T-cell (primary cell): Measurements from ENCODE around the gene MUC15. TPM values are rescaled to one million over a fixed set of nuclear protein-coding genes. Genes with fewer than 3 reads are reported as not detected.
"Not testable (repeated sequence)": the region's sequence is repeated elsewhere in the genome, so short reads cannot be mapped to it uniquely, and the experiment has no call there.

Experiments used
- ATAC-seq, 4 experiments: fragments of 200-7000 bp in 3 of 4; fragments of 150-1000 bp in 1 of 4; cut with Tn5 transposase; replicated peaks in 1 of 4; 1 replicate in 3 of 4; 2 replicates in 1 of 4; pipeline ENCODE4 v1.10.0; 2021; ENCODE audit warnings: moderate library complexity in 3 of 4, mild to moderate bottlenecking in 2 of 4, moderate number of reproducible peaks in 1 of 4
- CTCF ChIA-PET, 2 donors: fragments of 300-600 bp; sonication (Branson Sonifier 250); formaldehyde crosslinking; loops; one replicate each; lab custom pipeline; 2022; ENCODE audit warnings: antibody characterized with exemption in 2 of 2; lab: Charles Lee
- POLR2A ChIA-PET, 2 donors: fragments of 300-600 bp; sonication (Branson Sonifier 250); formaldehyde crosslinking; loops; one replicate each; lab custom pipeline; 2022; ENCODE audit warnings: antibody characterized with exemption in 2 of 2; lab: Charles Lee
- DNase-seq, 35 experiments: peaks; one replicate each; pipeline versions ENCODE4 v3.0.0 to v3.0.0-alpha.2; 2013 to 2023
- H3K27ac ChIP-seq: one replicate; pipeline ENCODE4 v1.5.1; 2013; ENCODE audit warnings: low read length
- H3K27me3 ChIP-seq, 2 experiments: replicated peaks in 1 of 2; 1 replicate in 1 of 2; 2 replicates in 1 of 2; pipeline versions ENCODE4 v1.6.1 to v1.7.0; 2013; ENCODE audit warnings: low read length in 1 of 2, mixed read lengths in 1 of 2; ENCODE audit not compliant: control insufficient read depth in 2 of 2, insufficient read depth in 2 of 2; ENCODE audit errors: extremely low read depth in 1 of 2
- H3K36me3 ChIP-seq, 2 donors: 1 replicate in 1 of 2; 2 replicates in 1 of 2; pipeline versions ENCODE4 v1.6.1 to v1.7.0; 2013; ENCODE audit warnings: low read length in 1 of 2; ENCODE audit not compliant: control insufficient read depth in 2 of 2, insufficient read depth in 1 of 2; ENCODE audit errors: extremely low read depth in 1 of 2
- H3K4me1 ChIP-seq, 2 experiments: 1 replicate in 1 of 2; 2 replicates in 1 of 2; pipeline versions ENCODE4 v1.6.1 to v1.7.0; 2013; ENCODE audit warnings: low read length in 2 of 2, mixed read lengths in 1 of 2; ENCODE audit not compliant: insufficient read depth in 2 of 2, control insufficient read depth in 1 of 2; ENCODE audit errors: extremely low read depth in 1 of 2
- H3K4me3 ChIP-seq, 2 donors: 1 replicate in 1 of 2; 2 replicates in 1 of 2; pipeline versions ENCODE4 v1.5.1 to v1.7.0; 2013; ENCODE audit warnings: mild to moderate bottlenecking in 2 of 2, low read length in 1 of 2, moderate library complexity in 1 of 2; ENCODE audit not compliant: control insufficient read depth in 1 of 2; ENCODE audit errors: extremely low read depth in 1 of 2
- H3K9me3 ChIP-seq: 2 replicates; pipeline ENCODE4 v1.7.0; 2013
- H3K27ac Mint-ChIP-seq, 2 donors: one replicate each; pipeline ENCODE4 v1.8.0; 2020 to 2021; ENCODE audit warnings: mild to moderate bottlenecking in 2 of 2, mixed read lengths in 2 of 2
- H3K27me3 Mint-ChIP-seq, 2 donors: one replicate each; pipeline ENCODE4 v1.8.0; 2021 to 2022; ENCODE audit warnings: mixed read lengths in 2 of 2
- H3K36me3 Mint-ChIP-seq: one replicate; pipeline ENCODE4 v1.8.0; 2021; ENCODE audit warnings: mixed read lengths
- H3K4me1 Mint-ChIP-seq, 3 donors: one replicate each; pipeline ENCODE4 v1.8.0; 2020 to 2022; ENCODE audit warnings: mixed read lengths in 3 of 3, mild to moderate bottlenecking in 1 of 3
- H3K4me3 Mint-ChIP-seq, 3 donors: one replicate each; pipeline ENCODE4 v1.8.0; 2020 to 2022; ENCODE audit warnings: mild to moderate bottlenecking in 3 of 3, mixed read lengths in 3 of 3, moderate library complexity in 3 of 3
- H3K9me3 Mint-ChIP-seq, 3 donors: one replicate each; pipeline ENCODE4 v1.8.0; 2020 to 2022; ENCODE audit warnings: mixed read lengths in 3 of 3
- WGBS: methylation state at CpG from one replicate; pipeline ENCODE4 v1.1.5; 2013; ENCODE audit warnings: missing lambda C conversion rate; ENCODE audit not compliant: insufficient coverage; 5-methylcytosine and 5-hydroxymethylcytosine counted together
- total RNA-seq, 35 experiments: library from RNA in 6 of 35; stranded (reverse) in 6 of 35; fragments of 120-200 nt in 1 of 35; gene quantifications; one replicate each; pipeline versions ENCODE4 v1.2.1 to v1.2.4 and lab custom pipeline; 2013 to 2026

Gene MUC15
- total RNA-seq, 5 donors from 2014 or later (not counting 1 experiment from before 2014, with no cell fraction given), result not detected

DNA sequence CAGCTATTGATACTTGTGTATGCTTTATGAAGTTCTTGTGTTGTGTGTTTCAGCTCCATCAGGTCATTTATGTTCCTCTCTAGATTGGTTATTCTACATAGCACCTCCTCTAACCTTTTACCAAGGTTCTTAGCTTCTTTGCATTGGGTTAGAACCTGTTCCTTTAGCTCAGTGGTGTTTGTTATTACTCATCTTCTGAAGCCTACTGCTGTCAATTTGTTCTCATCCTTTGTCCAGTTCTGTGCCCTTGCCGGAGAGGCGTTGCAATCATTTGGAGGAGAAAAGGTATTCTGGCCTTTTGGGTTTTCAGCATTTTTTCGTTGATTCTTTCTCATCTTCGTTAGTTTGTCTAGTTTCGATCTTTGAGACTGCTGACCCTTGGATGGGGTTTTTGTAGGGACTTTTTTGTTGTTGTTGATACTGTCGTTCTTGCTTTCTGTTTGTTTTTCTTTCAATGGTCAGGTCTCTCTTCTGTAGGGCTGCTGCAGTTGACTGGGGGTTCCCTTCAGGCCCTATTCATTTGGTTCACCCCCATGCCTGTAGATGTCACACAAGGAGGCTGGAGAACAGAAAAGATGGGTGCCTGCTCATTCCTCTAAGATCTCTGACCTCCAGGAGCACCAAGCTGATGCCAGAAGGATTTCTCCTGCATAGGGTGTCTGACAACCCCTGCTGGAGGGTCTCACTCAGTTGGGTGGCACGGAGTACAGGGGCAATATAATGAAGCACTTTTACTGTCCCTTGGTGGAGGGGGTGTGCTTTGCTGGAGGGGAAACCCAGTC lies 35.9 kb upstream of the MUC15 start:
- H3K4me3 Mint-ChIP-seq, result no peak overlapping the region
- CTCF ChIA-PET, result no interaction called here
- Histone ChIP-seq H3K27me3 (no peaks in the 10 kb centered on the region), H3K4me1 (no peaks in the 10 kb centered on the region), H3K4me3 (no peak overlapping the region), H3K27ac (no peak overlapping the region), H3K36me3 (no peaks in the 10 kb centered on the region), H3K9me3 (no peaks in the 10 kb centered on the region)
- no peaks in the 10 kb centered on the region for H3K27me3 Mint-ChIP-seq
- no peaks in the 10 kb centered on the region for H3K4me1 Mint-ChIP-seq
- peaks cover 38 to 41% (median 39%) of the 10 kb centered on the region in 3 donors for H3K9me3 Mint-ChIP-seq
- H3K27ac Mint-ChIP-seq, result no peak overlapping the region
- 82% methylated on average over 6 of the region's 7 CpGs for WGBS
- ATAC-seq, result no peak
- no peaks in the 10 kb centered on the region for H3K36me3 Mint-ChIP-seq
- POLR2A ChIA-PET, result no interaction called here
- no peak for DNase-seq

DNA sequence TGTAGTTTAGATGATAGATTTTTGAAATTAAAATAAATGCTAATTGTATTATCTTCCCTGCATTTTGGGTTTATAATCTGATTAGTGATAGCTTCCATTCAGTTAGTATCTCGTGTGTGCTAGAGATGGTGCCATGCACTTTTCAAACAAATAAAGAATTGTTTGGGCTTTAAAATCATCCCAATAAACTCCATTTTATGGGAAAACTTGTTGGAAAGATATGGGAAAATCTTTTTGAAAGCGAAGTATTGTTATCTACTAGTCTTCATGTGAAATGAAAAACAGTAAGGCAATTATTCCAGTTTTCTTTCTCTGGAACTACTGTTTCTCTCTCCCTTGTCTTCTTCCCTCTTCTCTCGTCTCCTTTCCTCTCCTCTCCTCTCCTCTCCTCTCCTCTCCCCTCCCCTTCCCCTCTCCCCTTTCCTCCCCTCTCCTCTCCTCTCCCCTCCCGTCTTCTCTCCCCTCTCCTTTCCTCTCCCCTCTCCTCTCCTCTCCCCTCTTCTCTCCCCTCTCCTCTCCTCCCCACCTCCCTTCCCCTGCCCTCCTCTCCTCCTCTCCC lies 27.9 kb upstream of the MUC15 start:
- POLR2A ChIA-PET, result no interaction called here
- H3K4me3 Mint-ChIP-seq, result no peak overlapping the region
- no CpG with 5 or more reads among the region's 4 CpGs for WGBS

DNA sequence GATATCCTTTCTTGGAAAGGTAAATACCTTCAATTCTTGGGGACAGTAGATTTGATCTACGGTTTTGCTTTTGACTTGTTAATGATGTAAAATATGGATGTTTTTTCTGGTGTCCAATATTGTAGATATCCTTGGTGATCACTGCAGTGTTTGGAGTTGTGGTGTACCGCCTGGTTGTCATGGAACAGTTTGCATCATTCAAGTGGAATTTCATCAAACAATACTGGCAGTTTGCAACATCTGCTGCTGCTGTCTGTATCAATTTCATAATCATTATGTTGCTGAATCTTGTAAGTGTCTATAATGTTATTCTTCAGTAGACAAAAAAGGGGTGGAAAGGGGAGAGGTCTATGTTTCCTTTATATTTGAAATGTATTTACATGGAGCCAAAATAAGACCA lies 27.4 kb upstream of the MUC15 start:
- H3K9me3 ChIP-seq, result no peaks in the 10 kb centered on the region
- H3K4me1 Mint-ChIP-seq, result no peaks in the 10 kb centered on the region
- H3K27ac ChIP-seq, result no peak overlapping the region
- no peak overlapping the region for H3K4me3 Mint-ChIP-seq
- H3K27me3 ChIP-seq, result no peaks in the 10 kb centered on the region
- DNase-seq (no peak), ATAC-seq (no peak)
- H3K4me1 ChIP-seq, result no peaks in the 10 kb centered on the region
- ChIA-PET CTCF (no interaction called here), POLR2A (no interaction called here)
- no peaks in the 10 kb centered on the region for H3K36me3 Mint-ChIP-seq
- no peak overlapping the region for H3K4me3 ChIP-seq
- WGBS, result 88% methylated on average over 1 of the region's 2 CpGs
- peaks cover 18 to 25% (median 24%) of the 10 kb centered on the region in 3 donors for H3K9me3 Mint-ChIP-seq
- no peaks in the 10 kb centered on the region for H3K27me3 Mint-ChIP-seq
- H3K36me3 ChIP-seq, result no peaks in the 10 kb centered on the region
- no peak overlapping the region for H3K27ac Mint-ChIP-seq

More for the DNA sequence above, 27.9 kb upstream of the MUC15 start:
- H3K4me3 ChIP-seq, result no peak overlapping the region
- no peaks in the 10 kb centered on the region for H3K9me3 ChIP-seq
- Mint-ChIP-seq H3K9me3 (peaks cover 18 to 29% (median 24%) of the 10 kb centered on the region in 3 donors), H3K4me1 (no peaks in the 10 kb centered on the region), H3K27me3 (no peaks in the 10 kb centered on the region), H3K27ac (no peak overlapping the region), H3K36me3 (no peaks in the 10 kb centered on the region)
- DNase-seq (no peak), ATAC-seq (no peak)
- no peaks in the 10 kb centered on the region for H3K4me1 ChIP-seq
- no peaks in the 10 kb centered on the region for H3K27me3 ChIP-seq
- no peaks in the 10 kb centered on the region for H3K36me3 ChIP-seq
- no peak overlapping the region for H3K27ac ChIP-seq
- CTCF ChIA-PET, result no interaction called here

DNA sequence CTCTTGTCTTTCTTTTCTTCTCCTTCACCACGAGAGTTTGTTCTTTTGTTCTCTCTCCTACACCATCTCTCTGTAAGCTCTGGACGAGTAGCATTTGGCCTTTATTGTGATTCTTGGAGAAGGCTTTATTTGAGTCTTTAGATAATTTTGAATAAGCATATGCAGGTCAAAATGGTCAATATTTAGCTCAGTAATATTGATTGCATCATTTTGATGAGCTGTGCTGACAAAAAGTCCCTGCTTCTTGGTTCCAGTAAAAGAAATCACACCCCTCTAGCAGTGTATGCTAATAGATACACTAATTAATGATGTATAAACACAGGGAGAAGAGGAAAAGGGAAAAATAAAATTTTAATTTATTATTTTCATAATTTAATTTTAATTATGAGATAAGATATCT lies 25.8 kb upstream of the MUC15 start:
- ChIA-PET POLR2A (no interaction called here), CTCF (no interaction called here)
- H3K4me1 Mint-ChIP-seq, result no peaks in the 10 kb centered on the region
- Histone ChIP-seq H3K4me1 (no peaks in the 10 kb centered on the region), H3K4me3 (no peak overlapping the region), H3K27me3 (no peaks in the 10 kb centered on the region), H3K27ac (no peak overlapping the region), H3K36me3 (no peaks in the 10 kb centered on the region), H3K9me3 (no peaks in the 10 kb centered on the region)
- DNase-seq (no peak), ATAC-seq (no peak)
- no peaks in the 10 kb centered on the region for H3K27me3 Mint-ChIP-seq
- peaks cover 13 to 23% (median 22%) of the 10 kb centered on the region in 3 donors for H3K9me3 Mint-ChIP-seq
- H3K4me3 Mint-ChIP-seq, result no peak overlapping the region
- H3K36me3 Mint-ChIP-seq, result no peaks in the 10 kb centered on the region
- WGBS, result no CpG with 5 or more reads among the region's 2 CpGs
- H3K27ac Mint-ChIP-seq, result no peak overlapping the region

DNA sequence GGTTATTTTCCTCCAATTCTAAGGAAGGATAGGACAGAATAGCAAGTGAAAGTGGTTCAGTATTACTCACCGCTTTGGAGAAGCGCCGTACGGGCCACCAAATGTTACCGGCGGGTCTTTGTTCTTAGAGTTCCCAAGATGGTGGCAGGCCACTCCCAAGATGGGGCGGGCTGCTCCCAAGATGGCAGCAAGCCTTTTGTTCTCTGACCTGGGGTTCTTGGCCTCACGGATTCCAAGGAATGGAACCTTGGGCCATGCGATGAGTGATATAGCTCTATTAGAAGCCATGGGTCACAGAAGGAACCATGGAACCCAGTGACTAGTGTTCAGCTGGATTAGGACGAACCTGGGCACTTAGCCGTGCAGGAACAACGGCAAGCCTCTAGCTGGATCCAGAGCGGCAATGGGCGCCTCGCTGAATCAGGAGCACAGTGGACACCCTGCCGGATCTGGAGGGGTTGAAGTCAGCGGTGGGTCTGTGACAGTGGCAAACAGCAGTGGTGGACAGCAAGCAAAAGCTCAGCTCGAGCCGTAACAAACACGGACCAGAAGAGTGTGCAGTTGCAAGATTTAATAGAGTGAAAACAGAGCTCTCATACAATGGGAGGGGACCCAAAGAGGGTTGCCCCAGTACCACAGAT lies 25.1 kb upstream of the MUC15 start:
- H3K4me3 ChIP-seq, H3K36me3 ChIP-seq, ATAC-seq, H3K27ac Mint-ChIP-seq, H3K36me3 Mint-ChIP-seq, CTCF ChIA-PET, H3K4me1 ChIP-seq, H3K27me3 Mint-ChIP-seq, POLR2A ChIA-PET, H3K4me1 Mint-ChIP-seq, H3K27me3 ChIP-seq, H3K9me3 ChIP-seq, H3K4me3 Mint-ChIP-seq, H3K27ac ChIP-seq, DNase-seq: not testable (repeated sequence)
- 93% methylated on average over 16 of the region's 20 CpGs for WGBS
- H3K9me3 Mint-ChIP-seq, result peaks cover 13 to 24% (median 22%) of the 10 kb centered on the region in 3 donors

DNA sequence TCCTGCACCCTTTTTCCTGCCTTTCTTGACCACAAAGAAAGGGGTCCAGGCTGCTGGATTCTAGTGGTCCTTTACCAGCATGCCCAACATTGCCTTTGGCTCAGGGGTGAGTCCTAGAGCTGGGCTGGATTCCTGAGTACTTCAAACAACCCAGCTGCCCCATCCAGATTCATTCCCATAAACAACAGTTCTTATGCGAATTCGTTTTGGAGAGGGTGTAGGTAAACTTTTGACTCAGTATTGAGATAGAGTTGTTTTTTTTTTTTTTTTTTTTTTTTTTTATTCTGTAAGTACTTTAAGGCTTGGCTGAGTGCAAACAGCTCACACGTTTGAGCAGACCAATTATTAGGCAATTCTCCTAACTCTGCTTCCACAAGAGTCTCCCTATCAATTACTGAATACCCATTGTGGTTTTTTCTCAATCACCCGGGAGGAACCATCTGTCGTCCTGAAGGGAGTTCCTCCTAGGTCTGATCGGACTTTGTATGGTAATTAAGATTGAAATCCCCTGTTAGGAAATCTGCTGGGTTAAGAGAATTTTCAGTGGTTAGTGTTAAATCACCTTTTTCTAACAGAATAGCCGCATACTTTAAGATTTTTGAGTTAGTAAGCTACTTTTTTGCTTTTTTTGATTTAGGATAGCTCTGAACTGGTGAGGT lies 23.3 kb upstream of the MUC15 start:
- H3K36me3 ChIP-seq, CTCF ChIA-PET, H3K9me3 ChIP-seq, H3K36me3 Mint-ChIP-seq, H3K27ac ChIP-seq, POLR2A ChIA-PET, H3K4me3 Mint-ChIP-seq, ATAC-seq, H3K27ac Mint-ChIP-seq, H3K27me3 ChIP-seq, H3K4me1 ChIP-seq, H3K27me3 Mint-ChIP-seq, DNase-seq, H3K4me3 ChIP-seq, H3K4me1 Mint-ChIP-seq: not testable (repeated sequence)
- peaks cover 17 to 30% (median 20%) of the 10 kb centered on the region in 3 donors for H3K9me3 Mint-ChIP-seq
- no CpG with 5 or more reads among the region's 7 CpGs for WGBS
